CD14-positive monocyte (primary cell): Measurements from ENCODE around the gene PLK5. TPM values are rescaled to one million over a fixed set of nuclear protein-coding genes. Genes with fewer than 3 reads are reported as not detected.

ENCODE experiments used
- DNase-seq, 3 donors: peaks; one replicate each; pipeline ENCODE4 v3.0.0-alpha.2; 2011 to 2022
- H2AFZ ChIP-seq: 2 replicates; pipeline ENCODE4 v1.6.0; 2012; ENCODE audit warnings: mild to moderate bottlenecking, low read depth, low read length, inconsistent platforms; ENCODE audit not compliant: insufficient read depth, poor library complexity, severe bottlenecking
- H3K27ac ChIP-seq, 2 donors: 1 replicate in 1 of 2; 2 replicates in 1 of 2; pipeline ENCODE4 v1.5.1; 2012 to 2013; ENCODE audit warnings: low read length in 2 of 2, control low read depth in 1 of 2, inconsistent platforms in 1 of 2, low read depth in 1 of 2, mild to moderate bottlenecking in 1 of 2
- H3K27me3 ChIP-seq, 2 donors: one replicate each; pipeline versions ENCODE4 v1.6.0 to v1.6.1; 2011 to 2013; ENCODE audit warnings: low read length in 2 of 2; ENCODE audit not compliant: control insufficient read depth in 2 of 2, insufficient read depth in 2 of 2
- H3K36me3 ChIP-seq, 2 donors: replicated peaks in 1 of 2; 1 replicate in 1 of 2; 2 replicates in 1 of 2; pipeline versions ENCODE4 v1.5.1 to v1.6.1; 2012 to 2013; ENCODE audit warnings: low read length in 2 of 2, control low read depth in 1 of 2, inconsistent platforms in 1 of 2, mild to moderate bottlenecking in 1 of 2; ENCODE audit not compliant: insufficient read depth in 2 of 2, control insufficient read depth in 1 of 2
- H3K4me1 ChIP-seq, 2 donors: 1 replicate in 1 of 2; 2 replicates in 1 of 2; pipeline versions ENCODE4 v1.5.1 to v1.6.1; 2012 to 2013; ENCODE audit warnings: low read length in 2 of 2, control low read depth in 1 of 2, inconsistent platforms in 1 of 2, mild to moderate bottlenecking in 1 of 2, moderate library complexity in 1 of 2; ENCODE audit not compliant: insufficient read depth in 2 of 2, control insufficient read depth in 1 of 2
- H3K4me2 ChIP-seq: replicated peaks from 2 replicates; pipeline ENCODE3; 2012; ENCODE audit warnings: low read length, moderate library complexity, mild to moderate bottlenecking; ENCODE audit not compliant: poor library complexity, severe bottlenecking; ENCODE audit errors: extremely low read depth
- H3K4me3 ChIP-seq, 3 experiments: fragments of 200-600 bp in 1 of 3; sonication (generic) in 1 of 3; replicated peaks in 1 of 3; 1 replicate in 2 of 3; 2 replicates in 1 of 3; pipeline ENCODE4 v1.5.1; 2011 to 2013; ENCODE audit warnings: low read length in 3 of 3, mild to moderate bottlenecking in 3 of 3, control low read depth in 2 of 3, low read depth in 2 of 3, inconsistent platforms in 1 of 3, moderate library complexity in 1 of 3
- H3K79me2 ChIP-seq: 2 replicates; pipeline ENCODE4 v1.6.0; 2012; ENCODE audit warnings: mild to moderate bottlenecking, control low read depth, inconsistent platforms, low read length, moderate library complexity; ENCODE audit not compliant: insufficient read depth
- H3K9ac ChIP-seq: 2 replicates; pipeline ENCODE4 v1.6.0; 2017; ENCODE audit warnings: low read length, mild to moderate bottlenecking; ENCODE audit not compliant: insufficient read depth, poor library complexity, severe bottlenecking
- H3K9me3 ChIP-seq, 2 donors: replicated peaks in 1 of 2; 1 replicate in 1 of 2; 2 replicates in 1 of 2; pipeline versions ENCODE4 v1.5.1 to v1.6.1; 2012 to 2013; ENCODE audit warnings: low read length in 2 of 2, control low read depth in 1 of 2; ENCODE audit not compliant: control insufficient read depth in 1 of 2, insufficient read depth in 1 of 2
- H4K20me1 ChIP-seq: 2 replicates; pipeline ENCODE4 v1.6.0; 2012; ENCODE audit warnings: mild to moderate bottlenecking, low read length, control low read depth, moderate library complexity; ENCODE audit not compliant: insufficient read depth
- H3K27ac Mint-ChIP-seq, 7 donors: one replicate each; pipeline ENCODE4 v1.8.0; 2020; ENCODE audit warnings: mild to moderate bottlenecking in 7 of 7, mixed read lengths in 7 of 7, moderate library complexity in 6 of 7, inconsistent platforms in 2 of 7
- H3K27me3 Mint-ChIP-seq, 3 donors: one replicate each; pipeline ENCODE4 v1.8.0; 2021 to 2022; ENCODE audit warnings: low read depth in 3 of 3, mild to moderate bottlenecking in 3 of 3, mixed read lengths in 3 of 3, moderate library complexity in 3 of 3, inconsistent platforms in 1 of 3
- H3K36me3 Mint-ChIP-seq, 2 donors: one replicate each; pipeline ENCODE4 v1.8.0; 2020; ENCODE audit warnings: mixed read lengths in 2 of 2, inconsistent platforms in 1 of 2, mild to moderate bottlenecking in 1 of 2
- H3K4me1 Mint-ChIP-seq: one replicate; pipeline ENCODE4 v1.8.0; 2020; ENCODE audit warnings: mild to moderate bottlenecking, mixed read lengths
- H3K4me3 Mint-ChIP-seq, 2 donors: one replicate each; pipeline ENCODE4 v1.8.0; 2020; ENCODE audit warnings: mild to moderate bottlenecking in 2 of 2, mixed read lengths in 2 of 2, moderate library complexity in 1 of 2
- H3K9me3 Mint-ChIP-seq, 7 donors: one replicate each; pipeline ENCODE4 v1.8.0; 2020 to 2022; ENCODE audit warnings: mixed read lengths in 7 of 7, mild to moderate bottlenecking in 6 of 7, moderate library complexity in 6 of 7, inconsistent platforms in 2 of 7
- CTCF ChIP-seq: fragments of 200-600 bp; IDR thresholded peaks from one replicate; pipeline ENCODE4 v1.8.0; 2022; ENCODE audit warnings: antibody characterized with exemption, mild to moderate bottlenecking
- WGBS: methylation state at CpG from one replicate; pipeline ENCODE4 v1.1.5; 2013; ENCODE audit warnings: missing lambda C conversion rate; ENCODE audit not compliant: insufficient coverage; 5-methylcytosine and 5-hydroxymethylcytosine counted together
- intact Hi-C, 2 donors: fragments of 100-400 bp; cut with micrococcal nuclease; formaldehyde crosslinking; loops; one replicate each; pipeline versions ENCODE4 v1.15.0 to v1.15.1; 2023
- polyA plus RNA-seq, 3 donors: library from polyadenylated mRNA; depleted of rRNA in 1 of 3; unstranded in 2 of 3; stranded (reverse) in 1 of 3; fragments of 300-500 nt in 2 of 3; fragments of >200 nt in 1 of 3; fragmentation: Illumina TruSeq in 2 of 3; gene quantifications; 1 replicate in 2 of 3; 2 replicates in 1 of 3; pipeline ENCODE4 v1.2.3, GENCODE V29; 2012 to 2021

The PLK5 gene
- polyA plus RNA-seq, 3 donors: not detected

DNA sequence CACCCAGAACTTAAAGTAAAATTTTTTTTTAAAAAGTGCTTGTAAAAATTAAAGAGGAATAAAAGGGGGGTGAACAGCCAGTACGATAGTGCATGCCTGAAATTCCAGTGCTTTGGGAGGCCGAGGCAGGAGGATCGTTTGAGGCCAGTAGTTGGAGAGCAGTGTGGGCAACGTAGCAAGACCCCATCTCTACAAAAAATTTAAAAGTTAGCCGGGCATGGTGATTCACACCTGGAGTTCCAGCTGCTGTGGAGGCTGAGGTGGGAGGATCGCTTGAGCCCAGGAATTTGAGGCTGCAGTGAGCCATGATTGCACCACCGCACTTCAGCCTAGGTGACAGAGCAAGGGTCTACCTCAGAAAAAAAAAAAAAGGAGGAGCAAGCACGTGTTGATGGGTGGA, 18.9 kb upstream of the PLK5 start:
- Histone ChIP-seq H3K79me2 (no peaks in the 10 kb centered on the region), H3K9ac (no peak overlapping the region), H3K4me2 (no peak overlapping the region), H3K9me3 (peaks cover 11 to 31% of the 10 kb centered on the region in 2 donors), H3K36me3 (no peaks in the 10 kb centered on the region), H3K4me1 (peaks cover 8 to 13% of the 10 kb centered on the region in 2 donors), H2AFZ (no peak overlapping the region), H4K20me1 (no peaks in the 10 kb centered on the region), H3K4me3 (no peak overlapping the region), H3K27ac (no peak overlapping the region), H3K27me3 (peaks cover 3 to 33% of the 10 kb centered on the region in 2 donors)
- H3K4me1 Mint-ChIP-seq: peaks cover 10% of the 10 kb centered on the region
- H3K36me3 Mint-ChIP-seq: peaks cover 0 to 1% of the 10 kb centered on the region in 2 donors
- DNase-seq: no peak
- H3K27me3 Mint-ChIP-seq: peaks cover 38 to 66% (median 57%) of the 10 kb centered on the region in 3 donors
- TF ChIP-seq CTCF: no peak
- intact Hi-C loops: no loop called here
- no peak overlapping the region for H3K27ac Mint-ChIP-seq
- WGBS: 66% methylated on average over 3 of the region's 8 CpGs
- no peak overlapping the region for H3K4me3 Mint-ChIP-seq
- H3K9me3 Mint-ChIP-seq: peaks cover 14 to 43% (median 29%) of the 10 kb centered on the region in 7 donors

GRCh38 chr19:1505991-1506881, 17.6 kb upstream of the PLK5 start:
- Histone ChIP-seq H3K4me1 (peaks cover 8 to 13% of the 10 kb centered on the region in 2 donors), H3K4me2 (no peak overlapping the region), H3K79me2 (no peaks in the 10 kb centered on the region), H3K27me3 (peaks cover 3 to 44% of the 10 kb centered on the region in 2 donors), H3K36me3 (no peaks in the 10 kb centered on the region), H3K9me3 (peaks cover 14 to 31% of the 10 kb centered on the region in 2 donors), H3K9ac (no peak overlapping the region), H3K27ac (no peak overlapping the region), H2AFZ (no peak overlapping the region), H4K20me1 (no peaks in the 10 kb centered on the region), H3K4me3 (no peak overlapping the region)
- peaks cover 15 to 43% (median 30%) of the 10 kb centered on the region in 7 donors for H3K9me3 Mint-ChIP-seq
- H3K27me3 Mint-ChIP-seq: peaks cover 44 to 76% (median 66%) of the 10 kb centered on the region in 3 donors
- H3K27ac Mint-ChIP-seq: peak overlapping the region in 1 of 7 donors; percentile 23
- peaks cover 0 to 1% of the 10 kb centered on the region in 2 donors for H3K36me3 Mint-ChIP-seq
- WGBS: 91% methylated on average over 35 of the region's 45 CpGs
- TF ChIP-seq CTCF: no peak
- intact Hi-C loops: no loop called here
- H3K4me3 Mint-ChIP-seq: peak overlapping the region in 1 of 2 donors; percentile 60
- H3K4me1 Mint-ChIP-seq: peaks cover 11% of the 10 kb centered on the region
- DNase-seq: no peak
